ENCODE measurements around the gene TEKT3. TPM values are rescaled to one million over a fixed set of nuclear protein-coding genes. Genes with fewer than 3 reads are reported as not detected.

The TEKT3 gene
- total RNA-seq, 1 donor from 2014 or later: not detected

- ATAC-seq: no peak
- no peak for TF ChIP-seq CTCF (IDR thresholded peaks at IDR 0.05)
- intact Hi-C loops (cut with DNase I): no loop called here
Measured at GRCh38 chr17:15298176-15298575, 43.2 kb downstream of the TEKT3 start.

GRCh38 chr17:15293558-15293957, 47.8 kb downstream of the TEKT3 start:
- Histone ChIP-seq H3K9me3 (no peaks in the 10 kb centered on the region), H3K27ac (no peak overlapping the region), H3K4me1 (no peaks in the 10 kb centered on the region), H3K4me3 (no peak overlapping the region), H3K36me3 (no peaks in the 10 kb centered on the region), H3K27me3 (no peaks in the 10 kb centered on the region)
- DNase-seq (no peak), ATAC-seq (no peak)
- no peak for TF ChIP-seq CTCF (IDR thresholded peaks at IDR 0.05)
- intact Hi-C loops (cut with DNase I): no loop called here

More at GRCh38 chr17:15298176-15298575, 43.2 kb downstream of the TEKT3 start:
- Histone ChIP-seq H3K9me3 (no peaks in the 10 kb centered on the region), H3K27me3 (no peaks in the 10 kb centered on the region), H3K27ac (no peak overlapping the region), H3K4me3 (no peak overlapping the region), H3K4me1 (no peaks in the 10 kb centered on the region), H3K36me3 (no peaks in the 10 kb centered on the region)
- DNase-seq: no peak

- intact Hi-C loops (cut with DNase I): no loop called here
- peaks cover 7% of the 10 kb centered on the region for H3K4me1 ChIP-seq
- no peak overlapping the region for H3K27ac ChIP-seq
- no peaks in the 10 kb centered on the region for H3K36me3 ChIP-seq
- TF ChIP-seq CTCF (IDR thresholded peaks at IDR 0.05): no peak
- no peaks in the 10 kb centered on the region for H3K27me3 ChIP-seq
- H3K9me3 ChIP-seq: no peaks in the 10 kb centered on the region
- no peak for DNase-seq
- peak; percentile 86 for ATAC-seq
- H3K4me3 ChIP-seq: no peak overlapping the region
Measured at GRCh38 chr17:15291674-15292361, 49.6 kb downstream of the TEKT3 start.

GRCh38 chr17:15290605-15291004, 50.8 kb downstream of the TEKT3 start:
- H3K9me3 ChIP-seq: no peaks in the 10 kb centered on the region
- ATAC-seq: no peak
- no peak overlapping the region for H3K4me3 ChIP-seq
- no peak for DNase-seq
- H3K27me3 ChIP-seq: no peaks in the 10 kb centered on the region
- no peak for TF ChIP-seq CTCF (IDR thresholded peaks at IDR 0.05)
- H3K36me3 ChIP-seq: no peaks in the 10 kb centered on the region
- intact Hi-C loops (cut with DNase I): no loop called here
- peaks cover 7% of the 10 kb centered on the region for H3K4me1 ChIP-seq
- H3K27ac ChIP-seq: no peak overlapping the region

GRCh38 chr17:15289285-15290183, 51.9 kb downstream of the TEKT3 start:
- H3K27me3 ChIP-seq: no peaks in the 10 kb centered on the region
- no peak for TF ChIP-seq CTCF (IDR thresholded peaks at IDR 0.05)
- no peaks in the 10 kb centered on the region for H3K36me3 ChIP-seq
- ATAC-seq (no peak), DNase-seq (no peak)
- H3K9me3 ChIP-seq: no peaks in the 10 kb centered on the region
- no peak overlapping the region for H3K27ac ChIP-seq
- intact Hi-C loops (cut with DNase I): no loop called here
- H3K4me1 ChIP-seq: peaks cover 7% of the 10 kb centered on the region
- no peak overlapping the region for H3K4me3 ChIP-seq

All from upper lobe of right lung (tissue), 1 donor.